Activated CD4-positive, CD25-positive, alpha-beta regulatory T cell treated with anti-CD3 and anti-CD28 coated beads, Interleukin-2, amount 50 U/mL, for 72 hours (primary cell): Measurements from ENCODE around the gene VEZT.
"Not testable (repeated sequence)": the region's sequence is repeated elsewhere in the genome, so short reads cannot be mapped to it uniquely, and the experiment has no call there.

Experiments
- DNase-seq: peaks from one replicate; pipeline ENCODE4 v3.0.0; 2021

VEZT gene

DNA sequence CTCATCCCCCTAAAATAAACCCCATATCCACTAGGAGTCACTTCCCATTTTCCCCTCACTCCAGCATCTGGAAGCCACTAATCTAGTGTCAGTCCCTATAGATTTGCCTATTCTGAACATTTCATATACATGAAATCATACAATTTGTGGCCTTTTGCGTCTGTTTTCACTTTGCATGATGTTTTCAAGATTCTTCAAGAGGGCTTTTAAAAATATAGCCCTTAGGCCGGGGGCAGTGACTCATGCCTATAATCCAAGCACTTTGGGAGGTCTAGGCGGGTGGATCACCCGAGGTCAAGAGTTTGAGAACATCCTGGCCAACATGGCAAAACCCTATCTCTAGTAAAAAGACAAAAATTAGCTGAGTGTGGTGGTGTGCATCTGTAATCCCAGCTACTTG is 104.7 kb downstream of the VEZT start:
- no peak for DNase-seq

DNA sequence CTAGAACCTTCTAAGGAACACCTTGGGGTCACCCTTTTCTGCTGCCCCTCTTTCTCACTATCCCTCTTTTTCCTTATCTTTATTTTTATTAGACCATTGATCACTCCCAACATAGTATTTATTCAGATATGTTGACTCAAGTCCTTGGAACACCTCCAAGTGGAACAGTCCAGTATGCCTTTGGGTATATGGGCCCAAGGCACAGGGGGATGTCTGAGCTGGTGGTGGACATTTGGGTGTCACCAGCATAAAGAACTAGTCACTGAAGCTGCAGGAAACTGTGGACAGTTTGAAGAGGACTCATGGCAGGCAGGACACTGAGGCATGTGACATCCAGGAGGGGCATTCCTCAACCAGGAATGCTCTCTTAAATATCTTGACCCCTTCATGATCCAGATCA is 105.6 kb downstream of the VEZT start:
- DNase-seq, result no peak

GRCh38 chr12:95324246-95324645 is 106.6 kb downstream of the VEZT start:
- not testable (repeated sequence) for DNase-seq

DNA sequence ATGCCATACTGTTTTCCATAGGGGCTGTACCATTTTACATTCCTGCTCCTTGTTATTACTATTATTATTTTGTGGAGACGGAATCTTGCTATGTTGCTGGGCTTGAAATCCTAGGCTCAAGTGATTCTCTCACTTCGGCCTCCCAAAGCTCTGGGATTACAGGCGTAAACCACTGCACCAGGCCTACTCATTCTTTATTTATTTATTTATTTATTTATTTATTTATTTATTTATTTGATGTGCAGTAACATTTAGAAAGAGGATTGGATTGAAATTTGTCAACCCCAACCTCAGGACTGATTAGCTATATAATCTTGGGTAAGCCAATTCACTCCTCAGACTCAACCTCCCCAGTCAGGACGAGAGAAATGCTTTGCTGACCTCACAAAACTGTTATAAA is 107.9 kb downstream of the VEZT start:
- DNase-seq, result no peak

- DNase-seq, result no peak
Observed at GRCh38 chr12:95326445-95326844, 108.8 kb downstream of the VEZT start.

GRCh38 chr12:95326855-95327254 is 109.2 kb downstream of the VEZT start:
- no peak for DNase-seq

DNA sequence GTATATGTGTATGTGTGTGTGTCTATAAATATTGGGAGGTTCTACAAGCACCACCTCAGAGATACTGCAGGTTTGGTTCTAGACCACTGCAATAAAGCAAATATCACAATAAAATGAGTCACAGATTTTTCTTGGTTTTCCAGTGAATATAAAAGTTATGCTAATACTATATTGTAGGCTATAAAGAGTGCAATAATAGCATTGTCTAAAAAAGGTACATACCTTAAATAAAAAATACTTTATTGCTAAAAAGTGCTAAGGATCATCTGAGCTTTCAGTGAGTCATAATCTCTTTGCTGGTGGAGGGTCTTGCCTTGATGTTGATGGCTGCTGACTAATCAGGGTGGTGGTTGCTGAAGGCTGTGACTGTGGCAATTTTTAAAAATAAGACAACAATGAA is 111.1 kb downstream of the VEZT start:
- DNase-seq, result no peak

DNA sequence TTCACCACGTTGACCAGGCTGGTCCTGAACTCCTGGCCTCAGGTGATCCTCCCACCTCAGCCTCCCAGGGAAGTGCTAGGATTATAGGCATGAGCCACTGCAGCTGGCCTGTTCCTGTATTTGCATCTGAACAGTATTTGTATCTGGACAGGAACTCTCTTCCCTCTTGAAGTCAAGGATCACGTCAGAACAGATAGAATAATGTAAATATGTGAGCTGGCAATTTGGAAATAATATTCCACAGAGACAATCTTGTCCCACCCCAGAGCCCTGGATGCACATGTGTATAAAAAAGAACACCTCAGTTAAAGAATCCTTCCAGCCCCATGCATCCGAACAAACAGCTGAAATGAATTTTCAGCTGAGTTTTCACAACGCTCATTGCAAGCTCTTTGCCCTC is 118.3 kb downstream of the VEZT start:
- DNase-seq, result no peak

GRCh38 chr12:95336387-95337067 is 118.9 kb downstream of the VEZT start:
- no peak for DNase-seq

DNA sequence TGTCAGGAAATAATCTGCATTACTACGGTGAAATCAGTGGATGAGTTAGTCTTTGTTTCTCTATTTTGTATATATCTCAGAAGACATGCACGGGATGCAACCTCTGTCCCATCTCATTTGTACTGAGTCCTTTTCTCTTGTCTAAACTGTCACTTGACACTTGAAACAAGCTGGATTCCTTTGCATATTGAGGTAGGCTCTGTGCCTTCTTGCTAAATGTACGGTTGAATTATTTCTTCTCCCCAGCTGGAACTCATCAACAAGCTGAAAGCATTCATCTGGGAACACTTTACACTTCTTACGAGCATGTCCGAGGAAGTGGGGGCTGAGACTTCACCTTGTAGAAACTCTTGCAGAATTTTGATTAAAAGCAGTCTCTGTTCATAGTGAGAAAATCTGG is 119.5 kb downstream of the VEZT start:
- no peak for DNase-seq

DNA sequence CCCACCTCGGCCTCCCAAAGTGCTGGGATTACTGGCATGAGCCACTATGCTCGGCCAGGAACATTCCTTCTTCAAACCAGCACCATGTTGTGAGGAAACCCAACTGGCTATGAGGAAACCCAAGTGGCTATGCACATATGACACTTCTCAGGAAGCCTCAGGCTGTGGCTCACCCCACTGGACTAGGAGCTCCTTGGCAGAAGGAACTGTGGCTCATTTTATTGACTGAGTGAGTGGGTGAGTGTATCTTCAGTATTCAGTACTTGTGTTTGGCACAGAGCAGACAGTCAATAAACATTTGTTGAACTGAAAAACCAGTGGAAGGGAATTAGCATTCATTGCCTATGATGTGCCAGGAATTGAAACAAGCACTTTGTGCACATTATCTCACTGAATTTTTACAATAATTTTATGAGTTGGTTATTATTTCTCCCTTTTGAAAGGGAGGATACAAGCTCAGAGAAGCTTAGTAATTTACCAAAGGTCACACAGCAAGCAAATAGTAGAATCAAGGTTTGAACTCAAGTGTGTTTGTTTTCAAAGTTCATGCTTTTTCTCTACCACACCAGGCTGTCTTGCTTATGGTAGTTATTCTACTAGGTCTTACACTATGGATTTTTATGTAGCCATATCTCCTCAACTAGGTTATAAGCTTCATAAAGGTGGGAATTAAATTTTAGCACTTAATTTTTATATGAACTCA is 121.6 kb downstream of the VEZT start:
- DNase-seq, result no peak

- no peak for DNase-seq
Observed at GRCh38 chr12:95342008-95342407, 124.4 kb downstream of the VEZT start.

- DNase-seq, result no peak
Observed at GRCh38 chr12:95343461-95344230, 126.0 kb downstream of the VEZT start.

DNA sequence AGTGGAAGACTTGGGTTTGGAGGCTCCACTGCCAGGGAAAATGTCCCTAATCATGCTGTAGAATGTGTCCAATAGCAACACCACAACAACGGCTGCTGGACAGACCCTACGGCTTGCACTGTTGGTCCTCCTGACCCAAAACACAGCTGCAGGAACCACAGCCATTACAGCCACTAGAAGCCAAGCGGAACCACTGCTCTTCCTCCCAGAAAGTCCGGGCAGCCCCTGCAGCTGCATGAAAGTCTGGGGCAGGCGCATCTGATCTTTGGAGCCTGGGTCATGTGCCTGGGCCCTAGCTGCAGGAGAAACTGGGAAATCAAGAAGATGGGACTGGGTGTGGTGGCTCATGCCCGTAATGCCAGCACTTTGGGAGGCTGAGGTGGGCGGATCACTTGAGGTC is 131.7 kb downstream of the VEZT start:
- no peak for DNase-seq

DNA sequence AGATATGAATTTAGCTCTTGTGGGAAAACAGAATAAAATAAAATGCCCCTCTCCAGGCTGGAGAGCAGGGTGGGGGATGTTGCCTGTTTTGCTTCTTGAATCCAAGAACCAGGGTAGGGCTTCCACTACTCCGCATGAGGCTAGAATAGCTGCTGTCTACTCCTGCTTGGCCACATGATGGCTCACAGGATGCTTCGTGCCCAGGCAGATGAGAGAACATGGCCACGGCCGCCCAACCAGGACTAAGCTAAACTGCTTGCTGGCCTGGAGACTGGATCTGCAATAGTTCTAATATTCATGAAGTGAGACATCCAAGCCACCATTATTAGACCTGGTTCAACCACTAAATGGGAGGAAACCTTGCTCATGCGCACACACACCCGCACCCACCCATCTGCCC is 134.1 kb downstream of the VEZT start:
- DNase-seq, result no peak
